Thoracic aorta (tissue), 2 donors: ENCODE results near the gene CALML5. TPM values are rescaled to one million over a fixed set of nuclear protein-coding genes. Genes with fewer than 3 reads are reported as not detected.

ENCODE experiments used
- ATAC-seq: fragments of 150-250 bp; one replicate; pipeline ENCODE4 v1.8.0; 2017; ENCODE audit warnings: low read depth; ENCODE audit not compliant: insufficient number of reproducible peaks, low FRiP score
- DNase-seq: peaks from one replicate; pipeline ENCODE4 v3.0.0-alpha.2; 2020; ENCODE audit warnings: low spot score
- H3K27ac ChIP-seq, 2 donors: fragments of 200-600 bp; sonication (generic); 1 replicate in 1 of 2; 2 replicates in 1 of 2; pipeline ENCODE4 v1.5.1; 2016; ENCODE audit warnings: mild to moderate bottlenecking in 2 of 2, moderate library complexity in 2 of 2
- H3K27me3 ChIP-seq: fragments of 200-600 bp; sonication (generic); replicated peaks from 2 replicates; pipeline ENCODE4 v1.6.0; 2016; ENCODE audit warnings: mild to moderate bottlenecking; ENCODE audit not compliant: insufficient read depth
- H3K36me3 ChIP-seq: fragments of 200-600 bp; sonication (generic); one replicate; pipeline ENCODE4 v1.5.1; 2016
- H3K4me1 ChIP-seq, 2 donors: fragments of 200-600 bp; sonication (generic); 1 replicate in 1 of 2; 2 replicates in 1 of 2; pipeline versions ENCODE4 v1.5.1 to v1.6.0; 2016; ENCODE audit warnings: low read depth in 2 of 2, mild to moderate bottlenecking in 1 of 2; ENCODE audit not compliant: control insufficient read depth in 1 of 2
- H3K4me3 ChIP-seq: fragments of 200-600 bp; sonication (generic); 2 replicates; pipeline ENCODE4 v1.5.1; 2016; ENCODE audit warnings: mild to moderate bottlenecking
- H3K9me3 ChIP-seq: fragments of 200-600 bp; sonication (generic); 2 replicates; pipeline ENCODE4 v1.5.1; 2016
- total RNA-seq, 2 donors: library from RNA; depleted of rRNA; stranded (reverse); fragments of >200 nt; gene quantifications; one replicate each; pipeline versions ENCODE4 v1.1.0 to v1.2.3, GENCODE V29; 2016
- TF ChIP-seq, protein P1 (sequence below): fragments of 200-600 bp; sonication (generic); IDR thresholded peaks from one replicate; pipeline ENCODE4 v1.5.1; 2019; ENCODE audit warnings: antibody characterized with exemption

Gene CALML5
- total RNA-seq, 2 donors from 2014 or later: 3.7 TPM; not detected in 1

DNA sequence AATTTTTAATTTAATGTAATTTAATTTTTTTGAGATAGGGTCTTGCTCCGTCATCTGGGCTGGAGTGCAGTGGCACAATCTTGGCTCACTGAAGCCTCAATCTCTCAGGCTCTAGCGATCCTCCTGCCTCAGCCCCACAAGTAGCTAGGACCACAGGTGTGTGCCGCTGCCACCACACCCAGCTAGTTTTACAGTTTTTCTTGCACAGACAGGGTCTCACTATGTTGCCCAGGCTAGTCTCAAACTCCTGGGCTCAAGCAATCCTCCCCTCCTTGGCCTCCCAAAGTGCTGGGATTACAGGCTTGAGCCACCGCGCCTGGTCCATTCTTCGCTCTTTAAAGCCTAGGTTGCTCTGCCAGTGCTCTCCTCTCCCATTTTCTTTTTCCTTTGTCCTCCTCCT lies 38.3 kb upstream of the CALML5 start:
- ATAC-seq (no peak), DNase-seq (no peak)
- Histone ChIP-seq H3K4me3 (no peak overlapping the region), H3K4me1 (peaks cover 29 to 61% of the 10 kb centered on the region in 2 donors), H3K27ac (peak overlapping the region; percentile 62 to 72), H3K27me3 (no peaks in the 10 kb centered on the region), H3K9me3 (peaks cover 6% of the 10 kb centered on the region), H3K36me3 (no peaks in the 10 kb centered on the region)
- TF ChIP-seq, protein P1, sequence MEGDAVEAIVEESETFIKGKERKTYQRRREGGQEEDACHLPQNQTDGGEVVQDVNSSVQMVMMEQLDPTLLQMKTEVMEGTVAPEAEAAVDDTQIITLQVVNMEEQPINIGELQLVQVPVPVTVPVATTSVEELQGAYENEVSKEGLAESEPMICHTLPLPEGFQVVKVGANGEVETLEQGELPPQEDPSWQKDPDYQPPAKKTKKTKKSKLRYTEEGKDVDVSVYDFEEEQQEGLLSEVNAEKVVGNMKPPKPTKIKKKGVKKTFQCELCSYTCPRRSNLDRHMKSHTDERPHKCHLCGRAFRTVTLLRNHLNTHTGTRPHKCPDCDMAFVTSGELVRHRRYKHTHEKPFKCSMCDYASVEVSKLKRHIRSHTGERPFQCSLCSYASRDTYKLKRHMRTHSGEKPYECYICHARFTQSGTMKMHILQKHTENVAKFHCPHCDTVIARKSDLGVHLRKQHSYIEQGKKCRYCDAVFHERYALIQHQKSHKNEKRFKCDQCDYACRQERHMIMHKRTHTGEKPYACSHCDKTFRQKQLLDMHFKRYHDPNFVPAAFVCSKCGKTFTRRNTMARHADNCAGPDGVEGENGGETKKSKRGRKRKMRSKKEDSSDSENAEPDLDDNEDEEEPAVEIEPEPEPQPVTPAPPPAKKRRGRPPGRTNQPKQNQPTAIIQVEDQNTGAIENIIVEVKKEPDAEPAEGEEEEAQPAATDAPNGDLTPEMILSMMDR: no peak

DNA sequence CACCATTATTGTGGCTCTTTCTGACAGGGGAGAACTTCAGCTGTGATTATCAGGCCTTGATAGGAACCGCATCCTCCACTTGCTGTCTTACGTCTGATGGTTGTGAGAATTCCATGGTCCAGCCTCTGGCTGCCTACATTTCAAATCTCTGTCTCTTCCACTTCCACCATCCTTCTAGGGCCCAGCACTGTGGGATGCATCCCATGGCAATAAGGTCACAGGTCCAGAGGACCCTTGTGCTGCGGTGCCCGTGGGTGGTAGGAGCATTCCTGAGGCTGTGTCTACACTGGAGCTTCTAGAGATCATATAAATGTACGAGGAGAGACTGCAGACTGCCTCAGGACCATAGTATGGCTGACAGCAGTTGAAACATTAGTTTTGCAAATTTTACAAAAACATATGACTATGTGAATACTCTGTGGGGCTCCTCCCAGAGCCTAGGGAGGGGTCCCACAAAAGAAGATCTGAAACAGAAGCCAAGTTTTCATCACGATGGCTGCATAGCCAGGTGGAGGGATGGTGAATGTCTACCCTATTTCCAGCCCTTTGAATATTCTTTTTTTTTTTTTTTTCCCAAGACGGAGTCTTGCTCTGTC lies 37.2 kb upstream of the CALML5 start:
- no peak for ATAC-seq
- Histone ChIP-seq H3K9me3 (no peaks in the 10 kb centered on the region), H3K4me3 (no peak overlapping the region), H3K4me1 (peaks cover 29 to 70% of the 10 kb centered on the region in 2 donors), H3K36me3 (no peaks in the 10 kb centered on the region), H3K27me3 (no peaks in the 10 kb centered on the region), H3K27ac (peak overlapping the region; percentile 62 to 72)
- TF ChIP-seq, protein P1: no peak
- DNase-seq: no peak

DNA sequence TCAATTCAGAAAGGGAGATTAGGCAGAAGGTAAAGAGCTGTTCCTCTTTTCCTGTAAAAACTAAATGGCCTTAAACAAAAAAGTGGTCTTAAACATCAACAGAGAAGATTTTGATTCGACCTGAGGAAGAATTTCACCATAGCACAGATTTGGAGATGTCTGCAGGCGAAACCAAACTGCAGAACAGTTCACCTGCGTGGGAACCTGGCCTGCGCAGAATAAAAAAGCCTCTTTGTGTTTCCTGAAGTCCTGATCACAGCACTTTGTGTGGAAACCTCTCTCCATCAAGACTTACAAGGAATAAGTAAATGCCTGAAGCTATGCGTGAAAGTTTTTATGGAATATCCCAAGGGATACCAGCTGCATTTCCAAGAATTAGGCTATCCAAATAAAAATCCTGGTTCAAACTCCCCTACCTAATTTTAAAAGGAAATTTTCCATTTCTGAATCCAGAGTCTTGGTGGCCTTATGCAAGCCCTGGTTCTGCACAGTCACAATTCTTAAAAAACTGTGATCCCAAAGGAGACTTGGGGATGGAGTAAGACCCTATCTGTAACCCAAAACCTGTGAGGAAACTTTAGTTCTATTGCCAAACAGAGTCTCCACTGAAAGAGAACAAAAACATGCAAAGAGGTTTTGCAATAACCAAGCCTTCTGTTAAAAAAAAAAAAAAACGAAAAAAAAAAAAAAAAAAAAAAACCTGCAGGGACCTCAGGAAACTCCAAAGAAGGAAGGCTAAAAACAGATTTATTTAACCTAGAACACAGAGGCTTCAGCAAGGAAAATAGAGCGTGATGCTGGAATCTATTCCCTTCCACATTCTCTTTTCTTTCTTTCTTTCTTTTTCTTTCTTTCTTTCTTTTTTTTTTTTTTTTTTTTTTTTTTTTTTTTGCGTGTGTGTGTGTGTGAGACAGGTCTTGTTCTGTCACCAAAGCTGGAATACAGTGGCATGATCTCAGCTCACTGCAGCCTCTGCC lies 35.8 kb upstream of the CALML5 start:
- Histone ChIP-seq H3K4me3 (peak overlapping the region; percentile 10), H3K36me3 (no peaks in the 10 kb centered on the region), H3K4me1 (peaks cover 29 to 84% of the 10 kb centered on the region in 2 donors), H3K27ac (peak overlapping the region; percentile 62 to 87), H3K27me3 (no peaks in the 10 kb centered on the region), H3K9me3 (no peaks in the 10 kb centered on the region)
- no peak for DNase-seq
- TF ChIP-seq, protein P1: no peak
- peak; percentile 75 for ATAC-seq

DNA sequence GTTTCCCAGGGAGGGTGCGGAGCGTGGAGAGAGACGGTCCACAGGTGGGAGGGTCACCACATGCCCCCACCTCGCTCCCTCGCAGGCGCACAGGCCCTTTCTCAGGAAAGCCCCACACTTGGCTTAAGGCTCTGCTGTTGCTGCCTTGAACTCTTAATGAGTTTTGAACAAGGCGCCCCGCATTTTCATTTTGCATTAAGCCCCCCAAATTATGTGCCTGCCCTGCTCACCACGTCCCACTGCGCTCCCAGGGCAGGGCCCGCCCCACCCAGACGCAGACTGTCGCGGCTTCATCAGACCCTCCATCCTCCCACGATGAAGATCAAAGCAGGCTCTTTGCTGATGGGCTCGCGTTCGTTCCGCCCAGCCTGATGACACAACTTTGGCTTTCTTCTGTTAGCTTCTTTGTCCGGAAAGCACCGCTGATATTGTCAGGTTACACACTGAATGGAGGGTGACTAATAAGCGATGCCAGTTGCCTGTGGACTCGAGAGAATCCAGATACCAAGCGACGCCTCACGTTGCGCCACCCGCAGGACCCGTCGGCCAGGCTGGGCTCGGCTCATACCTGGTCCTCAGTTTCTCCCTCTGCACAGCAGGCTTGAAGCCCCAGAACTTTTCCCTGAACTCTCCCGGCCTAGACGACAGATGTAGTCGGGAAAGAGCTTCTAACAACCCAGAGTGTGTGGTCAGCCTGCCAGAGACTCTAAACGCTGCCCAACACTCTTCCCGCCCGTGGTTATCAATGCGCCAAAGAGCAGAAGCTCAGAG lies 34.9 kb upstream of the CALML5 start:
- H3K27ac ChIP-seq: peak overlapping the region; percentile 62 to 87
- H3K4me3 ChIP-seq: peak overlapping the region; percentile 1
- peaks cover 35 to 90% of the 10 kb centered on the region in 2 donors for H3K4me1 ChIP-seq
- ATAC-seq (no peak), DNase-seq (no peak)
- no peaks in the 10 kb centered on the region for H3K36me3 ChIP-seq
- H3K9me3 ChIP-seq: no peaks in the 10 kb centered on the region
- H3K27me3 ChIP-seq: no peaks in the 10 kb centered on the region
- TF ChIP-seq, protein P1: no peak
